Measurements from ENCODE around the gene TRIO. TPM values are rescaled to one million over a fixed set of nuclear protein-coding genes. Genes with fewer than 3 reads are reported as not detected.

Gene TRIO
- total RNA-seq, 1 donor, result 410 TPM

DNA sequence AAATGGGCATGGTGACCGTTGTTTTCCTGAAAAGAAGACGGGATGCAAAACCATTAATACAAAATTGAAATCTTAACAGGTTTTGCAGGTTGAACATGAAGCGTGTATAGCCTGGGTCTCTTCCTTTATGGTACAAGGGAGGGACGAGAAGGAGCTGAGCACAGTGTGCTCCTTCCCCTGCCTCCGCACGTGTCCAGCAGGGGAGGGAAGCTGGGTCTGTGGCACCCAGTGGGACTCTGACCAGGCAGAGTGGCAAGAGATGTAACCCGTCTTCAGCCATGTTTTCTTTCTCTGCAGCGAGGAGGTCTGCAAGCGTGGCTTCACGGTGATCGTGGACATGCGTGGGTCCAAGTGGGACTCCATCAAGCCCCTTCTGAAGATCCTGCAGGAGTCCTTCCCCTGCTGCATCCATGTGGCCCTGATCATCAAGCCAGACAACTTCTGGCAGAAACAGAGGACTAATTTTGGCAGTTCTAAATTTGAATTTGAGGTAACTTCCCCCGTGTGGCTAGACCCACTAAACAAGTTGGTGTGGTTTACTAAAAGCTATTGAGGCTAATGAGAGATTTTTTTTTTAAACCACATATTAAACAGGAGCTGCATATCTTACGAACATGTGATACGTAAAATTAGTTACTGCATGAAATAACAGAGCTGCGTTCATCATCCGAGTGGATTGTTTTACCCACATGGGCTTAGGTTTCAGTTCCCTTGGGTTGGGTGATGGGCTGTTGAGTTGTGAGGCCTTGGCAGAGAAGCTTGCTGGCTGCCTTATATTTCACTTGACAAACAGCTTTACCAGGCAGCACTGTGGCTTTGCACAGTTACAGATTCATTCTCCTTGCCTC lies 143.7 kb downstream of the TRIO start:
- DNase-seq (ENCODE audit: low read depth), result no peak
- no peak overlapping the region for H3K4me3 ChIP-seq (ENCODE audit: low read depth, low read length)
- TF ChIP-seq, protein P1, sequence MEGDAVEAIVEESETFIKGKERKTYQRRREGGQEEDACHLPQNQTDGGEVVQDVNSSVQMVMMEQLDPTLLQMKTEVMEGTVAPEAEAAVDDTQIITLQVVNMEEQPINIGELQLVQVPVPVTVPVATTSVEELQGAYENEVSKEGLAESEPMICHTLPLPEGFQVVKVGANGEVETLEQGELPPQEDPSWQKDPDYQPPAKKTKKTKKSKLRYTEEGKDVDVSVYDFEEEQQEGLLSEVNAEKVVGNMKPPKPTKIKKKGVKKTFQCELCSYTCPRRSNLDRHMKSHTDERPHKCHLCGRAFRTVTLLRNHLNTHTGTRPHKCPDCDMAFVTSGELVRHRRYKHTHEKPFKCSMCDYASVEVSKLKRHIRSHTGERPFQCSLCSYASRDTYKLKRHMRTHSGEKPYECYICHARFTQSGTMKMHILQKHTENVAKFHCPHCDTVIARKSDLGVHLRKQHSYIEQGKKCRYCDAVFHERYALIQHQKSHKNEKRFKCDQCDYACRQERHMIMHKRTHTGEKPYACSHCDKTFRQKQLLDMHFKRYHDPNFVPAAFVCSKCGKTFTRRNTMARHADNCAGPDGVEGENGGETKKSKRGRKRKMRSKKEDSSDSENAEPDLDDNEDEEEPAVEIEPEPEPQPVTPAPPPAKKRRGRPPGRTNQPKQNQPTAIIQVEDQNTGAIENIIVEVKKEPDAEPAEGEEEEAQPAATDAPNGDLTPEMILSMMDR (IDR thresholded peaks at IDR 0.05; ENCODE audit: insufficient read depth, low read depth, low read length), result no peak

DNA sequence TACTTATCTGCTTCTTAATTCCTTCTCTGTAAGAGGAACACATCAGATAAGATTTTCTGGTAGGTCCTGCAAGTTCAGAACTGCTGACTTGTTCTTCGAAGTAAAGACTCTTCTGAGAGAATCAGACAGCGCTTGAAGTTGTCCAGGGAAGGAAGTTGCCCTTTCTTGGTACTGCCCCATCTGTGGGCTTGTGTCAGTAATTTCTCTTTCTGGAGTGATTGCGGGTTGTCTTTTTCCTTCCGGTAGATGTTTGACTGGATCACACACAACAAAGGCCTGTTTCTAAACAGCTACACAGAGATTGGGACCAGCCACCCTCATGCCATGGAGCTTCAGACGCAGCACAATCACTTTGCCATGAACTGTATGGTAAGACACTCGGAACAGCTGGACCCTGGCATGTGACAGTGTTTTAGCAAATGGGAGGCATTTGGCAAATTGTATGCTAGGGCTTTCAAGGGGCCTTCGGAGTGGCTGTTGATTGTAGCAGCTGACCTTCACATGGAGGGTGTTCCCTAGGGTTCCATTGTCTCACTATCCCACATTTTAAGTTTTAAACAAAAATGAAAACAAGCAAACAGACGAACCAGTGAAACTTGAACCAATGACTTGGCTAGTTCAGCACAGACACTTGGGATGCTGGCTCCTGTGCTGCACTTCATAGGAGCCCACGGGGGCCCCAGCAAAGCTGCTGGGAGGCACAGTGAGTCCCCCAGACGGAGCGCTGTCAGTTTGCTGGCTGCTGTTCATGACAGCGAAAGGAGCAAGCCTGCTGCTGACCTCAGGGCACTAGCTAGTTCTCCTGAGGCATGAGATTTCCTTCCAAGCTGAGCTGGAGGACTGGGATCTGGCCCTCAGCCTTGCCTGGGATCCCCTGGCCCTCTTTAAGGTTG lies 149.9 kb downstream of the TRIO start:
- TF ChIP-seq, protein P1 (IDR thresholded peaks at IDR 0.05; ENCODE audit: insufficient read depth, low read depth, low read length), result no peak
- no peak overlapping the region for H3K4me3 ChIP-seq (ENCODE audit: low read depth, low read length)
- peak; percentile 40 for DNase-seq (ENCODE audit: low read depth)

DNA sequence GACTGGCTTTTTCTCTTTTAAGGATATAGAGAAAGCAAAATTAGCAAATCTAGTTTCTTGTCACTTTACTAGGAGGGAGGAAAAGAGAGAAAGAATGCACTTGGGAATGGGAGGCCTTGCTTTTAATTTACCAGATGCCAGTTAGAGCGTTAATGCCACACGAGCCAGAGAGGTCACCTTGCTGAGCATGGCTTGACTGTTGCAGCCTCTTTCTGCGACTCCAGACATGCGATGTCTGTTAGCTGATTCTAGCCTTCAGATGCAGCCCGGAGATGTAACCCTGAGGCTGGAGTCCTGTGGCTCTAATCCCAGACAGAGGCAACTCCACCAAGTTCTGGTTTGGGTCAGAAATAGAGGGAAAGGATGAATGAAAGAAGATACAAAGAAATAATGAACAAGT lies 152.5 kb downstream of the TRIO start:
- no peak overlapping the region for H3K4me3 ChIP-seq (ENCODE audit: low read depth, low read length)
- no peak for DNase-seq (ENCODE audit: low read depth)
- TF ChIP-seq, protein P1 (IDR thresholded peaks at IDR 0.05; ENCODE audit: insufficient read depth, low read depth, low read length), result no peak

DNA sequence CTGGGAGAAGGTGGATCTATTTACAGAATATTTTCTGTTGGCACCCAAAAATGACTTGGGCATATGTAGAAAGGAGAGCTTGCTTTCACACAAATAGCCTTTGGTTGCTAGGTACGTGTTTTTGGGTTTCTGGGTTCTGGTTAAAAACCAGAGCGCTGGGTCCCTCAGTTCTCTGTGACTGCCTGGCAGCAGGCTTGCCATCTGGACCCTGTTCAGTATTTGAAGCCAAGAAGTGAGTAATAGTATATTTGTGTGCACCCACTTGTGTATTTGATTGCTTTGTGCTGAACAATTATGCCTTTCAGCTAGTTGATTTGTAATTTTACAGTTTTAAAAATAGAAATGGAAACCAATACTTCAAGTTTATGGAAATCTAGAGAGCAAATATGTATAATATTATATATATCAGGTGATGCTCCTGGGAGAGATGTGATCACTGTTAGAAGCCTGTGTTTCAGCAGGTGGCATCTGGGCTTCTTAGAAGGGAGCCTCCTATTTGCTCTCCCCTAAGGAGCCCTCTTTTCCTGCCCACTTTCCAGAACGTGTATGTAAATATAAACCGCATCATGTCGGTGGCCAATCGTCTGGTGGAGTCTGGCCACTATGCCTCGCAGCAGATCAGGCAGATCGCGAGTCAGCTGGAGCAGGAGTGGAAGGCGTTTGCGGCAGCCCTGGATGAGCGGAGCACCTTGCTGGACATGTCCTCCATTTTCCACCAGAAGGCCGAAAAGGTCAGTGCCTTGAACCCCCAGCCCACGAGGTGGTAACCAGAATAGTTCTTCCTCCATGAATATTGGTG lies 153.6 kb downstream of the TRIO start:
- H3K4me3 ChIP-seq (ENCODE audit: low read depth, low read length), result no peak overlapping the region
- DNase-seq (ENCODE audit: low read depth), result no peak
- TF ChIP-seq, protein P1 (IDR thresholded peaks at IDR 0.05; ENCODE audit: insufficient read depth, low read depth, low read length), result no peak

DNA sequence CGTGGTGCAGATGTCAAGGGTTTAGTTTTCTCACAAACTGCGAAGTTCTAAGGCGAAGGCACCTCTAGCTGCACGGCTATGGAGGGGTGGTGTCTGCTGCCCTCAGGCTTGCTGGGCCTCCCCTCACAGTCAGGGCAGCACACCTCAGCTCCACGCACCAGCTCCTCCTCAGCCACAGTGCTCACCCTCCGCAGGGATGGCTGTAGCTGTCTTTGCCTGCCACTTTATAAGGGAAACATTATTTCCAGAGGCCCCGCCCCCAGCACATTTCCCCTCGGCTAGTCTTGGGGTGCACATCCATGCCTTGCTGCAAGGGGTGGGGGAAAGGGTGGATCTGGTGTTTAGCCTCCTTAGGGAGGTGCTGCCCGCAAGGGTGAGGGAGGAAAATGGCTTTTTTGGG lies 154.6 kb downstream of the TRIO start:
- TF ChIP-seq, protein P1 (IDR thresholded peaks at IDR 0.05; ENCODE audit: insufficient read depth, low read depth, low read length), result no peak
- no peak overlapping the region for H3K4me3 ChIP-seq (ENCODE audit: low read depth, low read length)
- DNase-seq (ENCODE audit: low read depth), result no peak

DNA sequence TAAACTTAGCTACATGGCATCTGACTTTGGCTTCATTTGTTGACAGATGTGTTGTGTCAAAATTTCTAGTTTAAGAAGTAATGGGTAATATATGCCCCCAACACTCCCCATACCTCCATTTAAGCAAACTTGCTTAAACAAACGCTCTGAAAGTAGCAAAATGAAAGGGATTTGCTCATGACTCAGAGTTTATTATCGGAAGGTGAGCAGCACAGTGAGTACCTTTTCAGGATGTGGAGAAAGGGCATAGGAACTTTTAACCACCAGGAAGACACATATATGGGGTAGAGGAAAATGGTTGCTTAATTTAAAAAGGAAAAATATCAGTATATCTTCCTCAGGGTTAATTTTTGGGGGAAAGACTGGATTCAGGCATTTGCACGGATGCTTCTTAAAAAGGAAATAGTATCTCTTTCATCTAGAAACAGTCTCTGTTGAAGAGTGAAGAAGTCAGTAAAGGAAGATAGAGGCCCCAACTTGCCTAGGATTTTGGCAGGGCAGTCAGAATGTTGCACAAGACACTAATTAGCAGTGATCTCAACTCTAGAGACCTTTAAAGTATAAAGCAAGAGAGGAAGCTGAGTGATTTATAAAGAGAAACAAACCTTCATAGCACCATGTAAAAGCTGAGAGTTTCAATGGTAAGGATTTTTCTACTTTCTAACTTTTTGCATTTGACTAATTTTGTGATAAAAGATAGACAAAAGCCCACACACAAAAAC lies 155.1 kb downstream of the TRIO start:
- DNase-seq (ENCODE audit: low read depth), result peak; percentile 65
- TF ChIP-seq, protein P1 (IDR thresholded peaks at IDR 0.05; ENCODE audit: insufficient read depth, low read depth, low read length), result no peak
- H3K4me3 ChIP-seq (ENCODE audit: low read depth, low read length), result no peak overlapping the region
